ENCODE results near the gene TCEAL3.
"Not testable (repeated sequence)": the region's sequence is repeated elsewhere in the genome, so short reads cannot be mapped to it uniquely, and the experiment has no call there.

DNA sequence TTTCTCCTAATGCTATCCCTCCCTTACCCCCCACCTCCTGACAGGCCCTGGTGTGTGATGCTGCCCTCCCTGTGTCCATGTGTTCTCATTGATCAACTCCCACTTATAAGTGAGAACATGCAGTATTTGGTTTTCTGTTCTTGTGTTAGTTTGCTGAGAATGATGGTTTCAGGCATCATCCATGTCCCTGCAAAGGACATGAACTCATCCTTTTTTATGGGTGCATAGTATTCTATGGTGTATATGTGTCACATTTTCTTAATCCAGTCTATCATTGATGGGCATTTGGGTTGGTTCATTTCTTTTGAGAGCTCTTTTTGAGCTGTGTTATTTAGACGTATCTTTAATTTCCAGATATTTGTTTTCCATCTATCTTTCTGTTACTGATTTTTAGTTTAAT, 15.5 kb upstream of the TCEAL3 start:
- TF ChIP-seq POLR2A (IDR thresholded peaks at IDR 0.05): not testable (repeated sequence)
- TF ChIP-seq, protein P1, sequence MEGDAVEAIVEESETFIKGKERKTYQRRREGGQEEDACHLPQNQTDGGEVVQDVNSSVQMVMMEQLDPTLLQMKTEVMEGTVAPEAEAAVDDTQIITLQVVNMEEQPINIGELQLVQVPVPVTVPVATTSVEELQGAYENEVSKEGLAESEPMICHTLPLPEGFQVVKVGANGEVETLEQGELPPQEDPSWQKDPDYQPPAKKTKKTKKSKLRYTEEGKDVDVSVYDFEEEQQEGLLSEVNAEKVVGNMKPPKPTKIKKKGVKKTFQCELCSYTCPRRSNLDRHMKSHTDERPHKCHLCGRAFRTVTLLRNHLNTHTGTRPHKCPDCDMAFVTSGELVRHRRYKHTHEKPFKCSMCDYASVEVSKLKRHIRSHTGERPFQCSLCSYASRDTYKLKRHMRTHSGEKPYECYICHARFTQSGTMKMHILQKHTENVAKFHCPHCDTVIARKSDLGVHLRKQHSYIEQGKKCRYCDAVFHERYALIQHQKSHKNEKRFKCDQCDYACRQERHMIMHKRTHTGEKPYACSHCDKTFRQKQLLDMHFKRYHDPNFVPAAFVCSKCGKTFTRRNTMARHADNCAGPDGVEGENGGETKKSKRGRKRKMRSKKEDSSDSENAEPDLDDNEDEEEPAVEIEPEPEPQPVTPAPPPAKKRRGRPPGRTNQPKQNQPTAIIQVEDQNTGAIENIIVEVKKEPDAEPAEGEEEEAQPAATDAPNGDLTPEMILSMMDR (IDR thresholded peaks at IDR 0.05): not testable (repeated sequence)
